Daoy (cell line): ENCODE measurements around the gene NOSIP. TPM values are rescaled to one million over a fixed set of nuclear protein-coding genes. Genes with fewer than 3 reads are reported as not detected.
A peak's percentile ranks its signal among the peaks of the same experiment; 100 is the strongest.

Source experiments
- DNase-seq: peaks from one replicate; pipeline ENCODE4 v3.0.0-alpha.2; 2015; ENCODE audit warnings: low read depth
- total RNA-seq: library from RNA; depleted of rRNA; stranded (reverse); fragments of >200 nt; shearing (Covaris generic); gene quantifications from 2 replicates; pipeline ENCODE4 v1.2.3, GENCODE V29; 2014

Gene NOSIP
- total RNA-seq, 1 experiment from 2014 or later, result 182 TPM

- DNase-seq, result no peak
These were observed 7.3 kb downstream of the NOSIP start for GRCh38 chr19:49573009-49573408.

GRCh38 chr19:49570997-49571676 is 9.2 kb downstream of the NOSIP start:
- DNase-seq, result no peak

GRCh38 chr19:49570138-49570856 is 10.1 kb downstream of the NOSIP start:
- peak; percentile 78 for DNase-seq

GRCh38 chr19:49567861-49568441 is 12.4 kb downstream of the NOSIP start:
- no peak for DNase-seq

GRCh38 chr19:49566302-49566701 is 14.1 kb downstream of the NOSIP start:
- no peak for DNase-seq

GRCh38 chr19:49565261-49565660 is 15.1 kb downstream of the NOSIP start:
- DNase-seq, result no peak

GRCh38 chr19:49564616-49565045 is 15.7 kb downstream of the NOSIP start:
- DNase-seq, result no peak

GRCh38 chr19:49560358-49560900 is 19.9 kb downstream of the NOSIP start:
- no peak for DNase-seq

GRCh38 chr19:49559928-49560327 is 20.4 kb downstream of the NOSIP start:
- DNase-seq, result no peak

- no peak for DNase-seq
These were observed 20.9 kb downstream of the NOSIP start for GRCh38 chr19:49559443-49559842.

GRCh38 chr19:49558591-49558990 is 21.8 kb downstream of the NOSIP start:
- DNase-seq, result no peak

GRCh38 chr19:49557641-49558325 is 22.6 kb downstream of the NOSIP start:
- DNase-seq, result no peak

- no peak for DNase-seq
These were observed 23.7 kb downstream of the NOSIP start for GRCh38 chr19:49556412-49557398.

- DNase-seq, result no peak
These were observed 24.6 kb downstream of the NOSIP start for GRCh38 chr19:49555600-49556411.

- no peak for DNase-seq
These were observed 25.6 kb downstream of the NOSIP start for GRCh38 chr19:49554701-49555181.

- peak; percentile 59 for DNase-seq
These were observed 26.7 kb downstream of the NOSIP start for GRCh38 chr19:49553451-49554271.

GRCh38 chr19:49552749-49553148 is 27.6 kb downstream of the NOSIP start:
- no peak for DNase-seq

GRCh38 chr19:49551531-49551930 is 28.8 kb downstream of the NOSIP start:
- DNase-seq, result no peak

GRCh38 chr19:49549045-49549444 is 31.3 kb downstream of the NOSIP start:
- DNase-seq, result no peak
